Neuronal stem cell (in vitro differentiated cells): Measurements from ENCODE around the gene ST14.

ENCODE experiments used
- DNase-seq: peaks from one replicate; pipeline ENCODE4 v3.0.0-alpha.2; 2013; ENCODE audit warnings: low spot score
- H2AFZ ChIP-seq: one replicate; pipeline ENCODE4 v1.6.1; 2013; ENCODE audit warnings: mild to moderate bottlenecking, low read length, inconsistent platforms
- H2AK5ac ChIP-seq: 2 replicates; pipeline ENCODE4 v1.6.1; 2013; ENCODE audit warnings: low read depth, mild to moderate bottlenecking, inconsistent platforms, low read length, moderate library complexity, mixed read lengths
- H2BK120ac ChIP-seq: 2 replicates; pipeline ENCODE4 v1.6.1; 2013; ENCODE audit warnings: low read depth, mild to moderate bottlenecking, inconsistent platforms, low read length, moderate library complexity, mixed read lengths
- H2BK12ac ChIP-seq: one replicate; pipeline ENCODE4 v1.6.1; 2013; ENCODE audit warnings: low read length, inconsistent platforms
- H2BK15ac ChIP-seq: 2 replicates; pipeline ENCODE4 v1.6.1; 2013; ENCODE audit warnings: mild to moderate bottlenecking, low read length, inconsistent platforms, mixed read lengths
- H2BK5ac ChIP-seq: one replicate; pipeline ENCODE4 v1.6.1; 2013; ENCODE audit warnings: inconsistent platforms, mild to moderate bottlenecking, low read length, moderate library complexity
- H3K14ac ChIP-seq: one replicate; pipeline ENCODE4 v1.6.1; 2013; ENCODE audit warnings: low read length, inconsistent platforms
- H3K18ac ChIP-seq: 2 replicates; pipeline ENCODE4 v1.6.1; 2013; ENCODE audit warnings: low read length, inconsistent platforms
- H3K23ac ChIP-seq: 2 replicates; pipeline ENCODE4 v1.6.1; 2013; ENCODE audit warnings: low read depth, mild to moderate bottlenecking, mixed read lengths, low read length, inconsistent platforms; ENCODE audit not compliant: poor library complexity
- H3K27ac ChIP-seq: replicated peaks from 3 replicates; pipeline ENCODE4 v1.5.1; 2013; ENCODE audit warnings: low read length, inconsistent platforms
- H3K27me3 ChIP-seq, 3 experiments: 2 replicates each; pipeline ENCODE4 v1.6.1; 2013; ENCODE audit warnings: low read length in 3 of 3, mild to moderate bottlenecking in 2 of 3, inconsistent platforms in 1 of 3, low read depth in 1 of 3, mixed read lengths in 1 of 3, moderate library complexity in 1 of 3; ENCODE audit not compliant: control insufficient read depth in 3 of 3, insufficient read depth in 3 of 3
- H3K36me3 ChIP-seq, 2 donors: replicated peaks in 1 of 2; 2 replicates each; pipeline ENCODE4 v1.6.1; 2013; ENCODE audit warnings: low read length in 2 of 2; ENCODE audit not compliant: control insufficient read depth in 2 of 2, insufficient read depth in 2 of 2
- H3K4ac ChIP-seq: 2 replicates; pipeline ENCODE4 v1.6.1; 2013; ENCODE audit warnings: inconsistent platforms, mild to moderate bottlenecking, low read length, moderate library complexity
- H3K4me1 ChIP-seq, 2 donors: 1 replicate in 1 of 2; 2 replicates in 1 of 2; pipeline ENCODE4 v1.6.1; 2013; ENCODE audit warnings: low read length in 2 of 2, low read depth in 1 of 2; ENCODE audit not compliant: control insufficient read depth in 2 of 2, insufficient read depth in 1 of 2
- H3K4me2 ChIP-seq: one replicate; pipeline ENCODE4 v1.6.1; 2013; ENCODE audit warnings: mild to moderate bottlenecking, low read length, inconsistent platforms; ENCODE audit not compliant: insufficient read depth, poor library complexity, severe bottlenecking
- H3K4me3 ChIP-seq, 2 donors: 2 replicates each; pipeline ENCODE4 v1.5.1; 2013; ENCODE audit warnings: low read length in 2 of 2, mild to moderate bottlenecking in 2 of 2, inconsistent platforms in 1 of 2, moderate library complexity in 1 of 2
- H3K79me1 ChIP-seq: one replicate; pipeline ENCODE4 v1.6.1; 2013; ENCODE audit warnings: low read depth, mild to moderate bottlenecking, inconsistent platforms, low read length, moderate library complexity
- H3K9ac ChIP-seq: one replicate; pipeline ENCODE4 v1.6.1; 2013; ENCODE audit warnings: mild to moderate bottlenecking, low read depth, low read length, inconsistent platforms; ENCODE audit not compliant: poor library complexity
- H3K9me3 ChIP-seq, 2 donors: replicated peaks in 1 of 2; 2 replicates each; pipeline versions ENCODE3 to v1.6.1; 2013; ENCODE audit warnings: low read length in 2 of 2, mild to moderate bottlenecking in 2 of 2, inconsistent platforms in 1 of 2, low read depth in 1 of 2, mixed read lengths in 1 of 2, moderate library complexity in 1 of 2; ENCODE audit not compliant: control insufficient read depth in 2 of 2, insufficient read depth in 1 of 2
- H4K8ac ChIP-seq: one replicate; pipeline ENCODE4 v1.6.1; 2013; ENCODE audit warnings: low read depth, mild to moderate bottlenecking, inconsistent platforms, low read length, moderate library complexity
- H4K91ac ChIP-seq: one replicate; pipeline ENCODE4 v1.6.1; 2013; ENCODE audit warnings: low read length, low read depth, mild to moderate bottlenecking, inconsistent platforms; ENCODE audit not compliant: poor library complexity
- WGBS, 2 donors: extraction: QIAGEN DNeasy Blood & Tissue Kit; methylation state at CpG; one replicate each; pipeline ENCODE4 v1.1.7; 2013; ENCODE audit warnings: missing lambda C conversion rate in 2 of 2, mixed read lengths in 1 of 2; ENCODE audit not compliant: insufficient read length in 2 of 2, insufficient replicate concordance in 1 of 2; ENCODE audit errors: extremely low coverage in 2 of 2; 5-methylcytosine and 5-hydroxymethylcytosine counted together

The ST14 gene

DNA sequence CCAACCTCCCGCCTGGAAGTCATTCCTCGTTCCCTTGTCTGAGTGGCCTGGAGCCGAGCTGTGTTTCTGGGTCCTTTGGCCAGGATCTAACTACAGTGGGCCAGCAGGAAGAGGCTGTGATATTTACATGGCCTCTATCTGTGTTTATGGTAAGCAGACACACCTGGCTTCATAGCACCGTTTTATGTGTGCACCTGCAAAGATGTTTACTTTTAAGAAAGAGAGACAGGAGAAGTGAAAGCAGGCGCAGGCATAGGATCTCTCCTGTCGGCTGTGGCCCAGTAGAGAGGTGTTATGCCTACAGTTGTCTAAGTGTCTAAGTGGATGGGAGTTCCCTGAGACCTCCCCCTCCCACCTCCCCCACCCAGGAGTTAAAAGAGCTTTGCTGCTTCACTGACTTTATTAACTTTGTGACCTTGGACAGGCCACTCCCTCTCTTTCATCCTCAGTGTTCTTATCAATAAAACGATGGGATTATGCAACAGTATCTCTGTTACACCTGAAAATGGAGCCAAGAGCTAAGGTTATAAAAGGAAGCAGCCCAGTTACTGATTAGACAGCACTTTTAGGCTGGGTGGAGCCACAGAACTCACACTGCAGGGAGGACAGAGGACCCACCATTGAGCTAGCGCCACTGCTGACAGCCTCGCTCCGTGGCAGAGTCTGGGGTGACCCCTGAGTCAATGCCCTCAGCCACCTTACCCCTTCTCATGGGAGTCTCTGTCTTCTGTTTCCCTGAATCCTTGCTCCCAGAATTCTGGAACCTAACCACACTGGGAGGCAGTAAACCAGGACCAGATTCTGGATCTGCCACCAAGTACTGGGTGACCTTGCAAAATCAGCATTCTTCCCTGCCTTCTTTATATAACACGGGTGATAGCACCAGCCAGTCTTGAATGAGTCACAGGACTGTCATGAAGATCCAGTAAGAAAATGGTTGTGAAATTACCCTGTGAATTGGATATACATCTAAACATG lies 22.0 kb downstream of the ST14 start:
- Histone ChIP-seq H2BK120ac (no peak overlapping the region), H2BK5ac (no peak overlapping the region), H3K14ac (no peak overlapping the region), H4K8ac (no peak overlapping the region), H4K91ac (no peak overlapping the region), H2AK5ac (peak overlapping the region; percentile 53), H2BK12ac (no peak overlapping the region), H3K4me2 (no peak overlapping the region), H3K4ac (no peak overlapping the region), H3K9me3 (no peaks in the 10 kb centered on the region), H2AFZ (no peak overlapping the region), H3K36me3 (no peaks in the 10 kb centered on the region), H3K4me1 (peaks cover 0 to 4% of the 10 kb centered on the region in 2 donors), H3K9ac (no peak overlapping the region), H3K4me3 (no peak overlapping the region), H3K18ac (no peak overlapping the region), H3K23ac (no peak overlapping the region), H3K79me1 (no peaks in the 10 kb centered on the region), H3K27me3 (no peaks in the 10 kb centered on the region), H3K27ac (no peak overlapping the region), H2BK15ac (no peak overlapping the region)
- WGBS, 2 donors, result no CpG with 5 or more reads among the region's 11 CpGs
- DNase-seq, result no peak

DNA sequence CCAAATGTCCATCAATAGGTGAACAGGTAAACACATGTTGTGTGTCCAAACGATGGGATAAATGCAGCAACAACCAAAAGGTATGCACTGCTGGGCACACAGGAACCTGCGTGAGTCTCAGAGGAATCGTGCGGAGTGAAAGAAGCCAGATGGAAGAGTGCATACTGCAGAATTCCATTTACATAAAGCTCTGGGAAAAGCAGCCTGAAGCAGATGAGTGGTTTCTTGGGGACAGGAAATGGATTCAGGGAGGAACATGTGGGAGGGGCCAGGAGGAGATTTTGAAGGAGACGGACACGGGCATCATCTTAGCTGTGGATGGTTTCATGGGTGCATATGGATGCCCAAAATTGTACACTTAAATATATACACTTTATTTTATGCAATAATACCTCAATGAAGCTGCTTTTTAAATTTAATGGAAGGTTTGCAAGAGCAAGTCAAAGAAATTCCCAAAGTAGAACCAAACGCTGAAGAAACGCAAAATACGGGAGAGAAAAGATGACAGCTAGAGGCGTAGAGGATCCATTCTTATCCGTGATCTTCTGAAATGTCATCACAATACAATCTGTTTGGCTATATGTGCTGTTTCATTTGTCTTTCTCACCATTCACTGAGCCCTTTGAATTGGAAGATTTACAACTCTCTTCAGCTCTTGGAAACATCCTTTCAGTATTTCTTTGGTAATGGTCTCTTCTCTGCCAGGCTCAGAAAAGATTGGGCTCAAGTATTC lies 24.5 kb downstream of the ST14 start:
- H3K4me1 ChIP-seq, result peaks cover 0 to 4% of the 10 kb centered on the region in 2 donors
- H2AFZ ChIP-seq, result peak overlapping the region; percentile 7
- no peak overlapping the region for H3K4me2 ChIP-seq
- no peak overlapping the region for H3K14ac ChIP-seq
- no peak overlapping the region for H2BK12ac ChIP-seq
- no peak overlapping the region for H3K27ac ChIP-seq
- no peak overlapping the region for H4K8ac ChIP-seq
- no peak overlapping the region for H4K91ac ChIP-seq
- H3K9me3 ChIP-seq, result no peaks in the 10 kb centered on the region
- no peak overlapping the region for H2BK15ac ChIP-seq
- no peak overlapping the region for H3K23ac ChIP-seq
- no peak overlapping the region for H3K18ac ChIP-seq
- H3K79me1 ChIP-seq, result no peaks in the 10 kb centered on the region
- no peak overlapping the region for H3K9ac ChIP-seq
- H3K27me3 ChIP-seq, result no peaks in the 10 kb centered on the region
- H2BK120ac ChIP-seq, result no peak overlapping the region
- DNase-seq, result no peak
- WGBS, 2 donors, result no CpG with 5 or more reads among the region's 11 CpGs
- no peak overlapping the region for H2BK5ac ChIP-seq
- H2AK5ac ChIP-seq, result no peak overlapping the region
- no peaks in the 10 kb centered on the region for H3K36me3 ChIP-seq
- no peak overlapping the region for H3K4me3 ChIP-seq
- no peak overlapping the region for H3K4ac ChIP-seq

DNA sequence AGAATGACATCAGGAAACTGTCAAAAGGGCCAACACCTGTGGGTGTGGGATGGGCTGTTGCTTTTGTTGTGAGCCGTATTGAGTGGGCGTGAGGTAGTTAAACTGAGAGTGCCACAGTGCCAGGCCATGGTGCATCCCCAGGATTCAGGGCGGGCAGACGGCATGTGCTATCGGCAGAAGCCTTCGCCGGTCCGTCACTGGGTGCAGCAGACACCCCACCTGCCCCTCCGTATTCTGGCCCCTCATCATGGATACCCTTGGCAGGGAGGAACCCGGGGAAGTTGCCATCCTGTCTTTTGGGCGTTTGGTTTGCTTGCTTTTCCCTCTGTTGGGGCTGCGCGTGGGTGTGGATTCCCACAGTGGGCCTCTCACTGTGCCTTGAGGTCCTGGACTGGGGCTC lies 27.5 kb downstream of the ST14 start:
- no peak for DNase-seq
- Histone ChIP-seq H3K9ac (no peak overlapping the region), H3K4me2 (no peak overlapping the region), H2BK15ac (no peak overlapping the region), H3K14ac (no peak overlapping the region), H3K23ac (no peak overlapping the region), H3K18ac (no peak overlapping the region), H4K8ac (no peak overlapping the region), H4K91ac (no peak overlapping the region), H2BK120ac (no peak overlapping the region), H3K4ac (no peak overlapping the region), H3K79me1 (no peaks in the 10 kb centered on the region), H3K4me1 (no peaks in the 10 kb centered on the region), H3K4me3 (no peak overlapping the region), H3K27ac (no peak overlapping the region), H3K36me3 (no peaks in the 10 kb centered on the region), H3K27me3 (no peaks in the 10 kb centered on the region), H2BK5ac (no peak overlapping the region), H2BK12ac (no peak overlapping the region), H2AK5ac (no peak overlapping the region), H2AFZ (no peak overlapping the region), H3K9me3 (no peaks in the 10 kb centered on the region)
- WGBS, 2 donors, result no CpG with 5 or more reads among the region's 13 CpGs

DNA sequence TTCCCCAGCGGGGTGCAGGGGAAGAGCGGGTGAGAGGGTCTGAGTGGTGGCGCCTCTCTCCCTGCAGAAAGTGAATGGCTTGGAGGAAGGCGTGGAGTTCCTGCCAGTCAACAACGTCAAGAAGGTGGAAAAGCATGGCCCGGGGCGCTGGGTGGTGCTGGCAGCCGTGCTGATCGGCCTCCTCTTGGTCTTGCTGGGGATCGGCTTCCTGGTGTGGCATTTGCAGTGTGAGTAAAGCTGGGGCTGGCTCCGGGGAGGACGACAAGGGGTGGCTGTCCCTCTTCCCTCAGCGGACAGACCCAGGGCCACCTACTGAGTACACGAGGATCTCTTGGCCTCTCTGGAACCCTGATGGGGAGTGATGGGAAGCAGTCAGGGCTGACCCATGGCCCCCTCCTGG lies 28.5 kb downstream of the ST14 start:
- no peak overlapping the region for H2BK120ac ChIP-seq
- peak overlapping the region; percentile 5 for H3K18ac ChIP-seq
- peak overlapping the region; percentile 3 for H3K23ac ChIP-seq
- H3K9ac ChIP-seq, result no peak overlapping the region
- H3K4me2 ChIP-seq, result no peak overlapping the region
- WGBS, 2 donors, result no CpG with 5 or more reads among the region's 14 CpGs
- H2AFZ ChIP-seq, result no peak overlapping the region
- H3K79me1 ChIP-seq, result no peaks in the 10 kb centered on the region
- H3K27ac ChIP-seq, result no peak overlapping the region
- H2BK15ac ChIP-seq, result no peak overlapping the region
- H3K4me1 ChIP-seq, result no peaks in the 10 kb centered on the region
- H4K91ac ChIP-seq, result no peak overlapping the region
- H2BK5ac ChIP-seq, result no peak overlapping the region
- H2BK12ac ChIP-seq, result no peak overlapping the region
- no peak overlapping the region for H3K4ac ChIP-seq
- no peak overlapping the region for H3K4me3 ChIP-seq
- H3K14ac ChIP-seq, result no peak overlapping the region
- no peaks in the 10 kb centered on the region for H3K27me3 ChIP-seq
- H3K36me3 ChIP-seq, result no peaks in the 10 kb centered on the region
- no peak for DNase-seq
- H3K9me3 ChIP-seq, result no peaks in the 10 kb centered on the region
- H2AK5ac ChIP-seq, result no peak overlapping the region
- H4K8ac ChIP-seq, result no peak overlapping the region
